T-cell (primary cell): ENCODE measurements around the gene BAZ1A. TPM values are rescaled to one million over a fixed set of nuclear protein-coding genes. Genes with fewer than 3 reads are reported as not detected.

ENCODE experiments used
- ATAC-seq, 4 experiments: fragments of 200-7000 bp in 3 of 4; fragments of 150-1000 bp in 1 of 4; cut with Tn5 transposase; replicated peaks in 1 of 4; 1 replicate in 3 of 4; 2 replicates in 1 of 4; pipeline ENCODE4 v1.10.0; 2021; ENCODE audit warnings: moderate library complexity in 3 of 4, mild to moderate bottlenecking in 2 of 4, moderate number of reproducible peaks in 1 of 4
- CTCF ChIA-PET, 2 donors: fragments of 300-600 bp; sonication (Branson Sonifier 250); formaldehyde crosslinking; loops; one replicate each; lab custom pipeline; 2022; ENCODE audit warnings: antibody characterized with exemption in 2 of 2; lab: Charles Lee
- POLR2A ChIA-PET, 2 donors: fragments of 300-600 bp; sonication (Branson Sonifier 250); formaldehyde crosslinking; loops; one replicate each; lab custom pipeline; 2022; ENCODE audit warnings: antibody characterized with exemption in 2 of 2; lab: Charles Lee
- DNase-seq, 35 experiments: peaks; one replicate each; pipeline versions ENCODE4 v3.0.0 to v3.0.0-alpha.2; 2013 to 2023
- H3K27ac ChIP-seq: one replicate; pipeline ENCODE4 v1.5.1; 2013; ENCODE audit warnings: low read length
- H3K27me3 ChIP-seq, 2 experiments: replicated peaks in 1 of 2; 1 replicate in 1 of 2; 2 replicates in 1 of 2; pipeline versions ENCODE4 v1.6.1 to v1.7.0; 2013; ENCODE audit warnings: low read length in 1 of 2, mixed read lengths in 1 of 2; ENCODE audit not compliant: control insufficient read depth in 2 of 2, insufficient read depth in 2 of 2; ENCODE audit errors: extremely low read depth in 1 of 2
- H3K36me3 ChIP-seq, 2 donors: 1 replicate in 1 of 2; 2 replicates in 1 of 2; pipeline versions ENCODE4 v1.6.1 to v1.7.0; 2013; ENCODE audit warnings: low read length in 1 of 2; ENCODE audit not compliant: control insufficient read depth in 2 of 2, insufficient read depth in 1 of 2; ENCODE audit errors: extremely low read depth in 1 of 2
- H3K4me1 ChIP-seq, 2 experiments: 1 replicate in 1 of 2; 2 replicates in 1 of 2; pipeline versions ENCODE4 v1.6.1 to v1.7.0; 2013; ENCODE audit warnings: low read length in 2 of 2, mixed read lengths in 1 of 2; ENCODE audit not compliant: insufficient read depth in 2 of 2, control insufficient read depth in 1 of 2; ENCODE audit errors: extremely low read depth in 1 of 2
- H3K4me3 ChIP-seq, 2 donors: 1 replicate in 1 of 2; 2 replicates in 1 of 2; pipeline versions ENCODE4 v1.5.1 to v1.7.0; 2013; ENCODE audit warnings: mild to moderate bottlenecking in 2 of 2, low read length in 1 of 2, moderate library complexity in 1 of 2; ENCODE audit not compliant: control insufficient read depth in 1 of 2; ENCODE audit errors: extremely low read depth in 1 of 2
- H3K9me3 ChIP-seq: 2 replicates; pipeline ENCODE4 v1.7.0; 2013
- H3K27ac Mint-ChIP-seq, 2 donors: one replicate each; pipeline ENCODE4 v1.8.0; 2020 to 2021; ENCODE audit warnings: mild to moderate bottlenecking in 2 of 2, mixed read lengths in 2 of 2
- H3K27me3 Mint-ChIP-seq, 2 donors: one replicate each; pipeline ENCODE4 v1.8.0; 2021 to 2022; ENCODE audit warnings: mixed read lengths in 2 of 2
- H3K36me3 Mint-ChIP-seq: one replicate; pipeline ENCODE4 v1.8.0; 2021; ENCODE audit warnings: mixed read lengths
- H3K4me1 Mint-ChIP-seq, 3 donors: one replicate each; pipeline ENCODE4 v1.8.0; 2020 to 2022; ENCODE audit warnings: mixed read lengths in 3 of 3, mild to moderate bottlenecking in 1 of 3
- H3K4me3 Mint-ChIP-seq, 3 donors: one replicate each; pipeline ENCODE4 v1.8.0; 2020 to 2022; ENCODE audit warnings: mild to moderate bottlenecking in 3 of 3, mixed read lengths in 3 of 3, moderate library complexity in 3 of 3
- H3K9me3 Mint-ChIP-seq, 3 donors: one replicate each; pipeline ENCODE4 v1.8.0; 2020 to 2022; ENCODE audit warnings: mixed read lengths in 3 of 3
- WGBS: methylation state at CpG from one replicate; pipeline ENCODE4 v1.1.5; 2013; ENCODE audit warnings: missing lambda C conversion rate; ENCODE audit not compliant: insufficient coverage; 5-methylcytosine and 5-hydroxymethylcytosine counted together
- total RNA-seq, 35 experiments: library from RNA in 6 of 35; stranded (reverse) in 6 of 35; fragments of 120-200 nt in 1 of 35; gene quantifications; one replicate each; pipeline versions ENCODE4 v1.2.1 to v1.2.4 and lab custom pipeline; 2013 to 2026

The BAZ1A gene
- total RNA-seq, 5 donors from 2014 or later (not counting 1 experiment from before 2014, with no cell fraction given) = 38.0 to 56.2 (median 44.6) TPM

GRCh38 chr14:34775922-34776321, 99.2 kb downstream of the BAZ1A start:
- H3K4me3 ChIP-seq = no peak overlapping the region
- 100% methylated on average over 1 of the region's 4 CpGs for WGBS
- peaks cover 9 to 63% of the 10 kb centered on the region in 2 donors for H3K36me3 ChIP-seq
- Mint-ChIP-seq H3K9me3 (no peaks in the 10 kb centered on the region), H3K4me3 (no peak overlapping the region), H3K4me1 (peaks cover 3 to 8% (median 7%) of the 10 kb centered on the region in 3 donors), H3K36me3 (peaks cover 52% of the 10 kb centered on the region), H3K27me3 (no peaks in the 10 kb centered on the region), H3K27ac (no peak overlapping the region)
- POLR2A ChIA-PET = interaction anchor here in 1 of 2 donors (0.6 kb wide), 1 partner anchor 84 kb away, joined by 3 read pairs; no protein-coding TSS in a partner anchor
- H3K27ac ChIP-seq = no peak overlapping the region
- ATAC-seq (no peak), DNase-seq (no peak)
- H3K9me3 ChIP-seq = no peaks in the 10 kb centered on the region
- CTCF ChIA-PET = interaction anchor here in 1 of 2 donors (0.6 kb wide), 1 partner anchor 138 kb away, joined by 5 read pairs; no protein-coding TSS in a partner anchor
- H3K4me1 ChIP-seq = no peaks in the 10 kb centered on the region
- H3K27me3 ChIP-seq = no peaks in the 10 kb centered on the region

- no peak for DNase-seq
- Histone ChIP-seq H3K27me3 (no peaks in the 10 kb centered on the region), H3K4me3 (no peak overlapping the region), H3K36me3 (peaks cover 9 to 57% of the 10 kb centered on the region in 2 donors), H3K27ac (no peak overlapping the region), H3K4me1 (no peaks in the 10 kb centered on the region), H3K9me3 (no peaks in the 10 kb centered on the region)
- no peak for ATAC-seq
- ChIA-PET CTCF (no interaction called here), POLR2A (no interaction called here)
- H3K4me3 Mint-ChIP-seq = no peak overlapping the region
- no peak overlapping the region for H3K27ac Mint-ChIP-seq
- no peaks in the 10 kb centered on the region for H3K27me3 Mint-ChIP-seq
- H3K36me3 Mint-ChIP-seq = peaks cover 50% of the 10 kb centered on the region
- no CpG with 5 or more reads among the region's 2 CpGs for WGBS
- no peaks in the 10 kb centered on the region for H3K9me3 Mint-ChIP-seq
- H3K4me1 Mint-ChIP-seq = peaks cover 2 to 3% (median 3%) of the 10 kb centered on the region in 3 donors
Measured at GRCh38 chr14:34775342-34775741, 99.8 kb downstream of the BAZ1A start.

- Histone ChIP-seq H3K4me3 (no peak overlapping the region), H3K36me3 (peaks cover 4 to 35% of the 10 kb centered on the region in 2 donors), H3K9me3 (no peaks in the 10 kb centered on the region), H3K4me1 (no peaks in the 10 kb centered on the region), H3K27ac (no peak overlapping the region), H3K27me3 (no peaks in the 10 kb centered on the region)
- WGBS = no CpG with 5 or more reads among the region's 1 CpG
- Mint-ChIP-seq H3K4me1 (peaks cover 0 to 3% (median 0%) of the 10 kb centered on the region in 3 donors), H3K9me3 (no peaks in the 10 kb centered on the region), H3K36me3 (peaks cover 38% of the 10 kb centered on the region), H3K4me3 (no peak overlapping the region), H3K27ac (no peak overlapping the region), H3K27me3 (no peaks in the 10 kb centered on the region)
- ChIA-PET CTCF (interaction anchor here in 1 of 2 donors (0.7 kb wide), 1 partner anchor 15 kb away, joined by 3 read pairs; no protein-coding TSS in a partner anchor), POLR2A (no interaction called here)
- ATAC-seq (no peak), DNase-seq (no peak)
Measured at GRCh38 chr14:34770901-34771300, 104.3 kb downstream of the BAZ1A start.

GRCh38 chr14:34766606-34767005, 108.6 kb downstream of the BAZ1A start:
- WGBS = no CpG with 5 or more reads among the region's 2 CpGs
- CTCF ChIA-PET = no interaction called here
- H3K27ac Mint-ChIP-seq = peak overlapping the region; percentile 6 to 45

GRCh38 chr14:34766060-34766459, 109.1 kb downstream of the BAZ1A start:
- CTCF ChIA-PET = no interaction called here
- no peak overlapping the region for H3K4me3 ChIP-seq

More at GRCh38 chr14:34766606-34767005, 108.6 kb downstream of the BAZ1A start:
- Histone ChIP-seq H3K4me3 (no peak overlapping the region), H3K9me3 (no peaks in the 10 kb centered on the region), H3K27ac (no peak overlapping the region), H3K4me1 (no peaks in the 10 kb centered on the region), H3K27me3 (no peaks in the 10 kb centered on the region), H3K36me3 (peaks cover 4 to 37% of the 10 kb centered on the region in 2 donors)
- no peaks in the 10 kb centered on the region for H3K27me3 Mint-ChIP-seq
- peaks cover 38% of the 10 kb centered on the region for H3K36me3 Mint-ChIP-seq
- H3K4me1 Mint-ChIP-seq = peaks cover 0 to 3% (median 0%) of the 10 kb centered on the region in 3 donors
- DNase-seq = no peak
- POLR2A ChIA-PET = interaction anchor here in 1 of 2 donors (0.6 kb wide), 1 partner anchor 258 kb away, joined by 9 read pairs; no protein-coding TSS in a partner anchor
- ATAC-seq = no peak
- no peak overlapping the region for H3K4me3 Mint-ChIP-seq
- no peaks in the 10 kb centered on the region for H3K9me3 Mint-ChIP-seq

GRCh38 chr14:34755215-34755614, 119.9 kb downstream of the BAZ1A start:
- no peaks in the 10 kb centered on the region for H3K27me3 ChIP-seq
- ATAC-seq = no peak
- no peaks in the 10 kb centered on the region for H3K4me1 ChIP-seq
- POLR2A ChIA-PET = interaction anchor here in 1 of 2 donors (0.6 kb wide), 1 partner anchor 25 kb away, joined by 6 read pairs; no protein-coding TSS in a partner anchor
- peaks cover 35% of the 10 kb centered on the region for H3K36me3 Mint-ChIP-seq
- H3K9me3 ChIP-seq = no peaks in the 10 kb centered on the region
- H3K4me1 Mint-ChIP-seq = no peaks in the 10 kb centered on the region
- DNase-seq = no peak
- H3K36me3 ChIP-seq = peaks cover 8 to 36% of the 10 kb centered on the region in 2 donors
- H3K27me3 Mint-ChIP-seq = no peaks in the 10 kb centered on the region
- 91% methylated on average over 1 of the region's 2 CpGs for WGBS
- H3K9me3 Mint-ChIP-seq = no peaks in the 10 kb centered on the region
- CTCF ChIA-PET = interaction anchor here in 1 of 2 donors (0.6 kb wide), 1 partner anchor 69 kb away, joined by 3 read pairs; no protein-coding TSS in a partner anchor
- H3K4me3 Mint-ChIP-seq = no peak overlapping the region
- peak overlapping the region in 1 of 2 donors; percentile 33 for H3K27ac Mint-ChIP-seq
- H3K4me3 ChIP-seq = no peak overlapping the region
- H3K27ac ChIP-seq = no peak overlapping the region

More at GRCh38 chr14:34766060-34766459, 109.1 kb downstream of the BAZ1A start:
- H3K9me3 Mint-ChIP-seq = no peaks in the 10 kb centered on the region
- peak overlapping the region; percentile 6 to 45 for H3K27ac Mint-ChIP-seq
- Histone ChIP-seq H3K27me3 (no peaks in the 10 kb centered on the region), H3K36me3 (peaks cover 4 to 43% of the 10 kb centered on the region in 2 donors), H3K9me3 (no peaks in the 10 kb centered on the region), H3K4me1 (no peaks in the 10 kb centered on the region), H3K27ac (no peak overlapping the region)
- POLR2A ChIA-PET = no interaction called here
- WGBS = 100% methylated on average over 1 of the region's 3 CpGs
- DNase-seq (no peak), ATAC-seq (no peak)
- peaks cover 41% of the 10 kb centered on the region for H3K36me3 Mint-ChIP-seq
- H3K4me3 Mint-ChIP-seq = no peak overlapping the region
- no peaks in the 10 kb centered on the region for H3K27me3 Mint-ChIP-seq
- H3K4me1 Mint-ChIP-seq = no peaks in the 10 kb centered on the region
